HG03045 (cell line): ENCODE measurements around the gene ABCA4.

Experiments used
- ATAC-seq: cut with Tn5 transposase; IDR thresholded peaks from one replicate; pipeline ENCODE4 v1.9.1; 2021; ENCODE audit warnings: mild to moderate bottlenecking, moderate library complexity; ENCODE audit not compliant: unreplicated experiment

ABCA4 gene

DNA sequence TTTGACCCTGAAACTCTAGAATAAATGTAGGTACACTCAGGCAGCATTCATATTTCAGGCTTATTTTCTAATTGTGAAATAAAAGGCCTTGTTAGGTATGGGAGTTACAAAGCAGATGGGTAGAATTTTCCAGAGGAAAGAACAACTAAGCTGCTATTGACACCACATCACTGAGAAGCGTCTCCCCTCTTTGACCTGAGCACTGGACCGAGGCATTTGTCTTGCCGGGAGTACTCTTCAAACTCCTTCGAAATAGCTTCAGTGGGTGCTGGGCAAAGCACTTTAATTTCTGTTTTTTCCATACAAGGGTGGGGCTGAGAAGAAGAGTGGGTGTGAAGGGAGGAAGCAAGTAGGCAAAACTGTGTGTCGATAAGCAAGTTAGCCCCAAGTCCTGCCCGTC lies 36.4 kb downstream of the ABCA4 start:
- no peak for ATAC-seq

DNA sequence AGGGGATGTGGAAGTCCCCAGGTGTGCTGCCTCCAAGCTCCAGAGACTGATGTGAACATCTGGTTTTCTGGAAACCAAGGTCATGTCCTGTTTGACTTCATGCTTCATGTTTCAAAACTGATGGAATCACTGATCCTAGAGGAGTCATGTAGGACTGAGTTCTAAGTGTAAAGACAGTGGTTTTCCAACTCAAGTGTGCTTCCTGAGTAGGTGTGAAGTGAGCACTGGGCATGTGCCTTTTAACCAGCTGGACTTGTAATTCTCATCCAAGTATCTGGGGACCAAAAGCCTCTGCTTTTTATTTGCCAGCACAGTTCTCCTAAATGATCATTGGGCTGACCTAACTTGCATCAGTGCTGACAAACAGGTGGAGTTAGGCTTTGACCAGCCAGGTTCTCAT lies 36.9 kb downstream of the ABCA4 start:
- no peak for ATAC-seq

DNA sequence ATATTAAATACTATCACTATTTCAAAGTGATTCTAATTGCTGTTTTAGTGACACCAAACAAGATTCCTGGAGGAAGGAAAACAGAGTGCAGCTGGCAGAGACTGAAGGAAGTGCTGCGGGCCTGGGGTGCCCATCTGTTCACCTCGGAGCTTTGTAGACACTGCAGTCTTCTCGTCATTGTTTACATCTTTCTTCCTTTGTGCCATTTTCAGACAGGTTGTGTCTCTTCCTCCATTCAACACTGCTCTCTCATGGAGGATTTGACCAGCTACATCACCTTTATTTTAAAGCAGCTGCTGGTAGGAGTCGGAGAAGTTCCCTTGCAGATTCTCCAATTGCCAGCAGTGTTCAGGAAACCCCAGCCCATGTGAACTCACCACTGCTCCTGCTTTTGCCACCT lies 37.3 kb downstream of the ABCA4 start:
- ATAC-seq = no peak

DNA sequence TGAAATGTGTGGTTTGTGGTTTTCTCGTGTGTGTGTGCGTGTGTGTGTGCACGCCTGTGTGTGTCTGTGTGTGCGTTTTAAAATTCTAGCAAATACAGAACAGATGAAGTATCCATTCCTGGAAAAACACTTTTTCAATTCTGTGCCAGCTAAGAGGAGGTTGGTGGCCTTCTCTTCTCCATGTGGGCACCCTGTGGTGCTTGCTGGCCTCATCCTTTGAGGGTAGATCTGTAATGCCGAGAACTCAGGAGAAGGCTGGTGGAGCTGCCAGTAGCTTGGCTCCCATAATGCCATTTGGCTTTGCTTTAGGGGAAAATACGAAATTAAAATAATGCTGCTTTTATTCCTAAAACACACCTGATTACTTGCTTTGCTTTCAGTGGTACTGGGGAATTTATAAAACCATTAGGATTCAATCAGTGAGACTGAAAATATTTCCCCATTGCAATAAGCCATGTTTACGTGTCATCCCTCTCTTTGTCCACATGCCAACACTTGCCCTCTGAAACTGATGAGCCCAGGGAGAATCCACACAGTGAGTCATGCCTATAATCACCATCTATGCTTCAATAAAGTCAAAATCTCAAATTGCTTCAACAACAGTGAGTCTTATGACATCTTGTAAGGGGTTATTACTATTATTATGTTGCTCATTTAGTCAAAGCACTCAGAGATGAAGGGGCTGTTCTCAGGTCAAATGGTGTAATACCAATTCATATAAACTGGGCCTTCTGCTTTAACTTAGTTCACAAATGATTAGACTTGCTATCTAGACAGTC lies 39.2 kb downstream of the ABCA4 start:
- ATAC-seq = no peak

DNA sequence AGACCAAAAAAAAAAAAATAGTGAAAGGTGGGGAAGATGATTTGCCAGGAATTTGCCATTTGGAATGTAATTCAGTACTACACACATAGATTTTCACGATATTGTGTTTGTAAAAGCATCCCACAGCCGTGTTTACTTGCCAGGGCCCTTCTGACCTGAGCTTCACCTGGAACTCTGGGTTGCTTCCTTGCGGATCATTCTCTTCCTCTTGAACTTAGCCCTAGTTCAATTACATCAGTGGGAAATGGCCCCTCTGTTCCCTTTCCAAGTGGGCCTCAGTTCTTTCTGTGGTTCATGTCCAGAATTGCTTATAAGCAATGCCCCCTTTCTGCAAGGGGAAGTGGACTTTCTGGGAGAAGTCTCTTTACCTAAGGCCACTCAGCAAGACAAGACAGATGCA lies 41.0 kb downstream of the ABCA4 start:
- no peak for ATAC-seq

DNA sequence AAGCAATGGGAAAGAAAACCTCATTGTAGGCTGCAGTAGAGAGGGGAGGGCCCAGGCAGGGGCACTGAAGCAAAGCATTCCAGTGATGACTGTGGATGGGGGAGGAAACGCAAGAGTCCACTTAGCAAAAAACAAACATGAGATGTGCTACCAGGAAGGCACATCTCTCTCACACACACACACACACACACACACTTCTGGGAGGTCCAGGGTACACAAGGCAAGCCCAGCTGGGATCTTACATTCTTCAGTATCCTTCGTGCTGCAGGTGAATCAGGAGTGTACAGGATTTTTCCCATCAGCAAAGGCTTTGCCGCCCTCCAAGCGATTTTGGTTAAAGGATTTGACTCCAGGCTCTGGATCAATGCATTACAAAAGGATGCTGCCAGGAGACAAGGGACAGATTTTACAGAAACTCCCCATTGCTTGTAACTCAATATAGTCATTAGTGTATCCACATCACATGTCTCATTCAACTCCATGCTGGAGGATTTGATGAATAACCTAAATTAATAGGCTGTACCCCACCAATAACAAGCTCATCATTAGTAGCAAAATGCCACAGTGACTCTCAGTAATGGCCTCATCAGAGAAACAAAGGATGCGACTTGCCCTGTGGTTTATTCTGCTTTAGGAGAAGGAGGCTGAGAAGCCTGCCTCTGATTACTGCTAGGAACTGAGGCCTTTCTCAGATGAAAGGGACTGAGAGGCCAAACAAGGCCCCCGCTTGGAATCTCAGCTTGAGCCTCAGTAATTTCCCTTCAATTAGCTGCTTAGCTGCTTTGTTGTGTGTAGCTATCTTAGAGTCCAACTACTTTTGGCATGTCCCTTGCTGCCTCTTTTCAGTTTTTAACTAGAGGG lies 41.6 kb downstream of the ABCA4 start:
- no peak for ATAC-seq

DNA sequence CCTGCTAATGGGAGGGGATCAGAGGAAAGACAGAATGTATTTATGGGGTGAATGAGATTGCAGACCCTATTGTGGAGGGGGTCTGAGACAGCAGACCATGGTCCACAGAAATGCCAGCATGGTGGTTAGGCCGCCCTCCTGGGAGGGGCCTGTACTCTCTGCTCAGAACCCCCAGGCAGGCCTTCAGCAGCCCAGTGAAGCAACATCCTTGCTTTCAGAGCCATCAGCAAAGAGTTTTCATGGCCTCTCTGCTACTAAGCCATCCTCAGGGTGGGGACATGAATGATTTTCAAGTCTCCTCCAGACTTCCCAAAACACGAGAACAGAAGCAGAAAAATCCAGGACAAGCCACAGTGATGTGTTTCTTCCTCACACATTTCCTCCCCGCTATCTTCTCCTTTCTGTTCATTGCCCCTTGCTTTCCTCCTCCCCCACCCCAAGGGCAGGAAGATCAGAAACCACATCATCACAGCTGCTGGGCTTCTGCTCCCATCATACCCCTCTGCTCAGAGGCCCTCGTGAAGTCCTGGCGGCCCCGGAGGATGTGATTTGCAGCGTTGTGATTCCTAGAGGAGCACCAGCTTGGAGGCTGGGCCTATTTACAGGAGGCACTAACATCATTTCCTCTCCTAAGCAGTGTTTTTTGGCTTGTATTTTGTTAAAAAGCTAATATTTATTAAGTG lies 48.0 kb downstream of the ABCA4 start:
- no peak for ATAC-seq

DNA sequence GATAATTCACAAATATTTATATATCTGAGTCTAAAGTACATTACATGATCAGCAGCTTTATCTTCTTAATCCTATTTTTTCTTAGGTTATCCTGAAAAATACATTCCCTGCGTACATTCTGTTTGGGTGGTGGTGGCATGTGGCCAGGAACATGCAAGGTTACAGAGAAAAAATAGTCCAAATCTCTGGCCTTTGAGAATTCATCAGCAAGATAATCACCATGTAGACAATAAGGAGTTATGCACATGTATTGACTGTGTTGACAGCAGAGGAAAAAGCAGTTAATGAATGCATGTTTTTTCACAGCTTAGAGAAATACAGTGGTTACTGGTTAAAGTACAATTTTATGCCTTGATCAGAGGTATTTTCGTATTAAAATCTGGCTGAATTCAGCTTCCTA lies 49.0 kb downstream of the ABCA4 start:
- ATAC-seq = no peak

DNA sequence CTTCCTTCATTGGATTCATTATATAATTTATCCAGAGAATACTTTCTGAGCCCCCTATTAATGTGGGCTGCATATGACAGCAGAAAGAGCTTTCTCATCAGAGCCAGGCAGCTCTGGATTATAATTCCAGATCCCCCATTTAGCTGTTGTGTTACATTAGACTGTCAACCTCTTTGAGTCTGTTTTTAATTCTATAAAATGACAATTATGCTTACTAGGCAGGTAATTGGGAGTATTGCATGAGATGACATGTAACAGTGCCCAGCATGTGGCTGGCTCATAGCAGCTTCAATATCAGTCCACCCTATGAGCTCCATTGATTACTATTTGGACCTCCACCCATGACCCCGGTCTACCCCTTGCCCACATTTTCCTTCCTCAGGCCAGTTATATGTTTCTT lies 49.6 kb downstream of the ABCA4 start:
- ATAC-seq = no peak

DNA sequence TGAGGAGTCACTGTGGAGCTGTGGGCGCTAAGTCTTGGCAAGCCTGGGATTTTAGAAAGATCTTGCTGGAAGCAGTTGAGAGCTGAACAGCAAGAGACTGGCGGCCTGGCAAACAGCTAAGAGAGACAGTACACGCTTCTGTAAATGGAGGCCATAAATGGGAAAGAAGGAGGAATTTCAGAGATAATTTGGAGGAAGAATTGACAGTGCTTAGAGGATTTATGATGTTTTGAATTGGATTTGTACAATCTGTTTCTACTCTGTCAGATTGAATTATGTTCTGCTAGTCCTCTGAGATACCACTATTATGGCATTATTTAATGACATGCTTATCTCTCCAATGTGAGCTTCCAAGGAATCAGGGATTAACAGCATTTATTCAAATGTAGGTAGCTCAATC lies 50.1 kb downstream of the ABCA4 start:
- no peak for ATAC-seq

DNA sequence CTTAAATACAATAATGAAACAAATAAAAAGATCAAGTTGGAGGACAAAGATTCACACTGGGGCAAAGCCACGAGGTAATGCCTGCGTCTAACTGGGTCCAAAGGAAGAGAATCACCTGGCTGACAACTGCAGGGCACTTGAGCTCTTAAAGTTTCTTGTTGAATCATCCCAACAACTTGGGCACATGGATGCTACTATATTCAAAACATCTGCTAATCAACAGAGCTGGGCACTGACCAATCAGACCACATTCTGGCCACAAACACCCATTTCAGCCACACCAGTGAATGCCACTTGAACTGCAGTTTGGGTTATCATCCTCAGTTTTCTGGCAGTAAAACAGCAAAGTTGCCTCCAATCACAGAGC lies 51.0 kb downstream of the ABCA4 start:
- ATAC-seq = no peak

DNA sequence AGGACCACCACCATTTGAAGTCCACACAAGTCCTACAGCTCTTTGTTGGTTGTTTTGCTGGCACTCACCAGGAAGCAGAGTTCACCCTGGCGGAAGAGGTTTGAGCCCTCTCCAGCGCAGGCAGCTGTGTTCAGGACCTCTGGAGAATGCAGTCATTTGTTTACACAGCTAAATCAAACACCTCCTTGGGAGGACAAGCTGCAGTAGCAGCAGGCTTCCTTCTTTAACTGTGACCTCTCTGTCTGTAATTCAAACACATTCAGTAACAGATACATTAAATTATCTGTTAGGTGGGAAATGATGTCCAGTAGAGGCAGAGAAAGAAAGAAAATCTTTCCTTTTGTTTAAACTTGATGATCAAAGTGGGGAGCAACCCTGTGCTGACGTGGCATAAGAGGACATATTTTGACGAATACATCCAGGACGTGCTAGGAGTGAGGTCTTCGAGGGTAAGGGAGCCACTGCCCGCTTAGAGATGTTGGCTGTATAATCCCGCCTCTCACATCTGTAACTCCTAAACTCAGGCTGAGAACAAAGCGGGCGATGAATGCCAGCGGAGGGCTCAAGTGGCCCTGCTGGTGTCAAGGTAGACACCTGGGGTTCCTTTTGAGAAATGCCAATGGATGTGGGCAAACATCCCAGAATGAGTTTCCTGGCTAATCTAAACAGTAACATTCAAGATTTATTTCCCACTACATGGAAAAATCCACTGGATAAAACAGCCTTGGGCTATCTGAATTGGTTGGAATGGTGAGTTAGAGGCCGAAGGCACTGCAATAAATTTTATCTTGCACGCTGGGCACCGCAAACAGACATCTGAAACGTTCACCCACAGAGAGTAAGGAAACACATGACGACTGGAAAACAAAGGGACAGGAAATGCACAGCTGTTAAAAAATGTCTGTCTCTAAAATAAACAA lies 51.7 kb downstream of the ABCA4 start:
- no peak for ATAC-seq

DNA sequence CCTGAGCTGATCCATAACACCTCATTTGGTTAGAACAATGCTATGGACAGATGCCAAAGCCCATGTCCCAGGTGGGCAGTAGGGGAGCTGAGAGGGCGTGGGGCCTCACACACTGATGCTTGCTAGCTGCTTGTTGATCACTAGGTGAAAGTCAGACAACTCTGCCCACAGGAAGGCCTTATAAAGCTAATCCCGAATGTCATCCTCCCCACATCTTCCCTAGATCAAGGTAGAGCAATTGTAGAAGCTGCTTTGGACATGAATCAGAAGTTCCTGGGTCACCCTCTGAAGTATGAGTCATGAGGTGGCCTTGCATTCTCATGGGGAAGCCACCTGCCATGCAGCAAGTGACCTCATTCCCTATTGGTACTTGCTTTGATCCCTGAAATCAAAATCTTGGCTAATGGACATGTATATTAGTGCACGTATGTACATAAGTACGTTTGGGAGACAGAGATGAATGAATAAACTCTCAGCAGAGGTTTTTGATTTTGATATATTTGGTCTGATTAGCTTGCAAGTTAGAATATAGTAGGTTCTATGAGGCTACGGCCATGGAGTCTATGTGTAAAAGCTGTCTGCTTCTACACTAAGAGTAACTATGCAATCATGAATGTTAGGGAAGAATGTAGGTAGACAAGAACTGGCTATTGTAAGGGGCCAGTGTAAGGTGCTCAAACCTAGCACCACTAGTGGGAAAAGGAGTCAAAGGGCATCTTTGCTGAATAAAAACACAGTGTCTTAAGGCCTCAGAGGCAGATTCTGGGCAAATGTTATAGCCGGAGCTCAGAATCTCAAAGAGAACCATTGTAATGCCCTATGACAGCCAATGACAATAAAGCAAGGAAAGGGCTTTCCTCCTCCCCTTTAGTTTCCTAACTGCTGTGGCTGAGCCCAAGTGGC lies 52.6 kb downstream of the ABCA4 start:
- ATAC-seq = no peak

DNA sequence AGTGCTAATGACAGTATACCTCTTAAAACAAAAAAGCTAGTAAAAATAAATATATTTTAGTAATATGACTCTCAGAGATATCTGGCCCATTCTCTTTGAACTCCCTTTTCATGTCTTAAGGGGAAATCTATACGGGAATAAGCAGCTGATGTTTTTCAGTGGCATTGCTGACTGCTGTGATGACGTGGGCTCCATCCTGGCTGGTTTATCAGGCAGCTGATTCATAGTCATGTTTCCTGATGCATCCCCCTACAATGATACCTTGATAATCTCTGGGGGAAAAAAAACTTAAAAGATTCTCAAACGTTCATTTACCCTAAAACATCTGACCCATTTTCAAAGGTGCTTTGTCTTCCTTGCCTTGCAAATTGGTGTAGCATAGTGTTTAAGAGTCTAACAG lies 53.8 kb downstream of the ABCA4 start:
- ATAC-seq = no peak

DNA sequence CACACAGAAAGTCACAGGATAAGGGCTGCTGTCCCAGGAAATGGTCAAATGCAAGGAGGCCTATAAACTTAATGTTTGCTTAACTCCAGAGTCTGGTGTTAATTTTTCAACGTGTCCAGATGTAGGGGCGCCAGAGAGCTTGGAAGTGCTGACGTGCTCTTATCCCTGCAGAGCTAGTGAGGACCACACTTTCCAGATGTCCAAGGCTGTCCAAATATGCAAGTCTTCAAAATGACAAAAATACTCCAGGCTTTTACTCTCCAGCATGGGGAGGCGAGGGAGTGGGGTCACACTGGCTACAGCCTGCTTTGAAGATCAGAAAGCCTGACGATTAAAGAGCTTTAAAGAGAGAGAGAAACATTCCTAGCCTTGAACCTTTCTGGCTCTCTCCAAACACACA lies 57.6 kb downstream of the ABCA4 start:
- no peak for ATAC-seq

DNA sequence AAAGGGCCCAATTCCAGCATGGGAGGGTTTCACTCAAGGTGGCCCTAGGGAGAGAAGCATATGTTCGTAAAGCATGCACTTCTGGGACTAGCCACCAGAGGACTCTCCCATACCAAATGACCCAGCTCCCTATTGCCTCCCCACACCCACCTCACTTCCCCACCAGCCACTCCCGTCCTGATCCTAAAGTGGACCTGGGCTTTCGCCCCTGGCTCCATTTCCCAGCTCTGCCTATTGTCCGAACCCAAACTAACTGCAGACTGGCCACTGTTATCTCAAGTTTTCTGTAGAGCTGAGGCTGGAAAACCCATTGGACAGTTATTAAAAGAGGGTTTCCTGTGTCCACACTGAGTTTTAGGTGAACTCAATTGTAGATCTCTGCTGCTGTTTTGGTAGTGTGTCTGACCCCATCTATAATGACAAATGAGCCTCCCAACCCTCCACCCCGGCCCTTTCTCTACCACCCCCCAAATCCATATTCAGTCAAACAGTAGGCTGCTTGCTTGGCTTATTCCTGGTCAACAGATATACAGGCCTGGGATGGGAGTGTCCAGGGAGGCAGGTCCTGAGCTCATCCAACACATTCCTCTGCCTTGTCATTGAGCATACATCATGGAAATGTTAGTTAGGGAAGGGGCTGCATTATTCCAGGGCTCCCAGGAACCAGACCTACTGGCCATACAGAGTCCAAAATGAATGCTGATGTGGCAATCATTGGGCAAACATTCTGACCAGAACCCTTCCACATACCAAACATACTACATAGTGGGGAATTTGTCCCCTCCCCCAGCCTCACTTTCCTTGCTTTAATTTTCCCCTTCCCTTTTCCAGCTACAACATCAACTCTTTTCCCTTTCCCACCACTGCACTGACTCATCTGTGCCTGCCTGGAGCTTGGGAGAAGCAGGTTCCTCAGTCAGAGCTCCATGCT lies 59.2 kb downstream of the ABCA4 start:
- ATAC-seq = peak; percentile 69

DNA sequence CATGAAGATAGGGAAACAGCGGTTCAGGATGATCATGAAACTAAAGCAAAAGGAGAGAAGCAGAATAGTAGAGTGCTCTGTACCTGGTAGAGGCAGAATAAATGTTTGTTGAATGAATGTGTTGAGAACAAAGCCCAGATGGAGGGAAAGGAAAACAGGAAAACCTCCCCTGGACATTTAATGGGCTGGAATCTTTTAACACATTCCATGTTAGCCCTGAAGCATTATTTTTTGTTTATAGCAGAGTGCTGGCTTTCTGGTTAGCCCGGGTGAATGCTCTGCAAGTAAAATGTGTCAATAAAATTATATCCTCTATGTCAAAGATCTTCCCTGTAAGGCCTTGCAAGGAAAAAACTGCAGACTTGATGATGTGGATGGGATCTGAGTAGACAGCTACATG lies 60.2 kb downstream of the ABCA4 start:
- ATAC-seq = no peak

DNA sequence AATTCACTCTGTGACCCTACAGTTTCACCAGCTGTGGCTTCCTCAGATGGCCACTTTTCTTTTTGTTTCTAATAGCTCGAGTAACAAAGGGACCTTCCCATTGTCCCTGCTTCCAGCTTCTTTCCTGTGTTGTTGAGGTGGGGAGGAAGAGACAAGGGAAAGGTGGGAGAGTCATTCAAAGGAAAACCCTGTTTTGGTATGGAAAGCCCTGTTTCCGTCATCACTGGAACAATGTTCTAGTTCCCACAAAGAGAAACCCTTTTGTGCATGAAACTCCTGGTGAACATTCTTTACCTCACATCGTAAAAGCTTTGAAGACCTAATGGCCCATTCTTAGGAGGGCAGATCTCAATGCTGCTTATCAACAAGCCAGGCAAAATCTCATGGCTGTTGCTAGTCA lies 62.2 kb downstream of the ABCA4 start:
- ATAC-seq = no peak

DNA sequence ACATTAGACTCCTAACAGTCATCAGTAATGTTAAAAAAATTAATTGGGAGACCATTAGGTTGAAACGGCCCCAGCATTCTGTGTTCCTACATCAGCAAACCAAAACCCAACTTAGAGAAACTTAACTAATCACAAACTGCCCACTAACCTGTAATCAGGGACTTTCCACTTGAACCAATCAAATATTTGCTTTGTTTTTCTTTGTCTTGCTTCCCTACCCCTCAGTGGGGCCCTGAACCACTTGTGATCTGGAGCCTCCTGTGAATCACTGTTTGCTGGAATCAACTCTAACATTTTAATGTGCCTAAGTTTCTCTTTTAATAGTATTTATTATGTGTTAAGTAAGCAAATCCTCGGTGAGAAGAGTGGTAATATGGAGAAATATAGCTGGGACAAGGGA lies 64.0 kb downstream of the ABCA4 start:
- no peak for ATAC-seq
